HL-60 (cell line): ENCODE measurements around the gene TGFBR3.

Source experiments
- DNase-seq, 2 experiments: peaks; one replicate each; pipeline ENCODE4 v3.0.0-alpha.2; 2010 to 2020; ENCODE audit warnings: low read depth in 1 of 2, low spot score in 1 of 2
- H3K27ac ChIP-seq: fragments of 250-450 bp; sonication (Bioruptor Pico); replicated peaks from 2 replicates; pipeline ENCODE4 v1.5.1; 2020; ENCODE audit warnings: mild to moderate bottlenecking, moderate library complexity
- H3K27me3 ChIP-seq: fragments of 250-450 bp; sonication (Bioruptor Pico); 2 replicates; pipeline ENCODE4 v1.5.1; 2021; ENCODE audit warnings: mild to moderate bottlenecking, moderate library complexity; ENCODE audit not compliant: insufficient read depth, poor library complexity, severe bottlenecking
- H3K4me3 ChIP-seq: replicated peaks from 2 replicates; pipeline ENCODE4 v1.5.1; 2011; ENCODE audit warnings: mild to moderate bottlenecking, control low read depth, low read length; ENCODE audit not compliant: insufficient read depth
- GABPA ChIP-seq: IDR thresholded peaks from 2 replicates; pipeline ENCODE4 v1.6.1; 2012; ENCODE audit warnings: low read depth
- POLR2AphosphoS5 ChIP-seq: IDR thresholded peaks from 2 replicates; pipeline ENCODE4 v1.6.1; 2012; ENCODE audit warnings: low read depth
- SPI1 ChIP-seq: IDR thresholded peaks from 2 replicates; pipeline ENCODE4 v1.6.1; 2012; ENCODE audit warnings: low read depth, mild to moderate bottlenecking, borderline replicate concordance
- TF ChIP-seq, protein P1 (sequence below): IDR thresholded peaks from one replicate; pipeline ENCODE4 v1.5.1; 2011; ENCODE audit warnings: low read length, control low read depth, inconsistent platforms; ENCODE audit not compliant: insufficient read depth
- TF ChIP-seq, protein P2 (sequence below): IDR thresholded peaks from 2 replicates; pipeline ENCODE4 v1.6.1; 2012; ENCODE audit warnings: low read depth; ENCODE audit not compliant: insufficient replicate concordance

The TGFBR3 gene

DNA sequence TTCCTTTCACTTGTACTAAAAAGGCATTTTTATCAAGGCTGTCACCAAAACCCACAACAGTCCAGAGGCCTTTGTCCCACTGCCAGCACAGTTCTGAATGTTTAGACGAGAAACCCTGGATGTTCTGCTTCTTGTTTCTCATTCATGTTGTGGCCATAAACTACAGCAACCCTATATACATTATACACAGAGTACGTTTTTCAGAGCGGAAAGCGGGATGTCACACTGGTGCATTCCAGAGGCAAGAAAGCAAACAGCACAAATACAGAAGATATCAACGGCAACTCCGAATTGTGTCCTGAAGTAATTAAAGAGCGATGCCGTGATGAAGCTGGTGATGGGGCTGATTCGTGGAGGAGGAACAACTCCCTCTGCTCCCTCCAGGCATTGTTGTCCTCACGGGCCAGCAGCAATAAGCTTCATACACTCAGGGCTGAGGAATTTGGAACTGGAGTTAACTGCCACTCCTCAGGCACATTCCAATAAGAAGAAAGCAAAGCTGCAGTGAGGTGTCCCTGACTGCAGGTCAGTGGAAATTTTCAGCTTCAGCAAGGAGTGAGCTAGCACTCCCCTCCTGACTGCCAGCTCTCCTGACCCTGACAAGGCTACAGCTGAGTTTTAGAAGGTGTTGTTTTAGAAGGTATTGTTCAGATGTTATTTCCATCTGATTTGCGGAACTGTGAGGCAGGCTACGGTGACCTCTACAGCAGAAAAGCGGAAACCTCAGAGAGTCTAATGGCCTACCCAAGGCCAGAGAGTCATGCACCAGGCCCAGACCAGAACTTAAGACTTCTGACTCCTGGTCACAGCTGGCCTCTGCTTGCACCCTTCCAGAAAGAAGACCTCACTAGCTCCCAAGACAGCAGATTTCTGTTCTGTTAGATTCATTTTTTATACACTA, 149.0 kb downstream of the TGFBR3 start:
- no peak for TF ChIP-seq GABPA
- TF ChIP-seq, protein P1, sequence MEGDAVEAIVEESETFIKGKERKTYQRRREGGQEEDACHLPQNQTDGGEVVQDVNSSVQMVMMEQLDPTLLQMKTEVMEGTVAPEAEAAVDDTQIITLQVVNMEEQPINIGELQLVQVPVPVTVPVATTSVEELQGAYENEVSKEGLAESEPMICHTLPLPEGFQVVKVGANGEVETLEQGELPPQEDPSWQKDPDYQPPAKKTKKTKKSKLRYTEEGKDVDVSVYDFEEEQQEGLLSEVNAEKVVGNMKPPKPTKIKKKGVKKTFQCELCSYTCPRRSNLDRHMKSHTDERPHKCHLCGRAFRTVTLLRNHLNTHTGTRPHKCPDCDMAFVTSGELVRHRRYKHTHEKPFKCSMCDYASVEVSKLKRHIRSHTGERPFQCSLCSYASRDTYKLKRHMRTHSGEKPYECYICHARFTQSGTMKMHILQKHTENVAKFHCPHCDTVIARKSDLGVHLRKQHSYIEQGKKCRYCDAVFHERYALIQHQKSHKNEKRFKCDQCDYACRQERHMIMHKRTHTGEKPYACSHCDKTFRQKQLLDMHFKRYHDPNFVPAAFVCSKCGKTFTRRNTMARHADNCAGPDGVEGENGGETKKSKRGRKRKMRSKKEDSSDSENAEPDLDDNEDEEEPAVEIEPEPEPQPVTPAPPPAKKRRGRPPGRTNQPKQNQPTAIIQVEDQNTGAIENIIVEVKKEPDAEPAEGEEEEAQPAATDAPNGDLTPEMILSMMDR, result no peak
- no peak for TF ChIP-seq SPI1
- TF ChIP-seq, protein P2, sequence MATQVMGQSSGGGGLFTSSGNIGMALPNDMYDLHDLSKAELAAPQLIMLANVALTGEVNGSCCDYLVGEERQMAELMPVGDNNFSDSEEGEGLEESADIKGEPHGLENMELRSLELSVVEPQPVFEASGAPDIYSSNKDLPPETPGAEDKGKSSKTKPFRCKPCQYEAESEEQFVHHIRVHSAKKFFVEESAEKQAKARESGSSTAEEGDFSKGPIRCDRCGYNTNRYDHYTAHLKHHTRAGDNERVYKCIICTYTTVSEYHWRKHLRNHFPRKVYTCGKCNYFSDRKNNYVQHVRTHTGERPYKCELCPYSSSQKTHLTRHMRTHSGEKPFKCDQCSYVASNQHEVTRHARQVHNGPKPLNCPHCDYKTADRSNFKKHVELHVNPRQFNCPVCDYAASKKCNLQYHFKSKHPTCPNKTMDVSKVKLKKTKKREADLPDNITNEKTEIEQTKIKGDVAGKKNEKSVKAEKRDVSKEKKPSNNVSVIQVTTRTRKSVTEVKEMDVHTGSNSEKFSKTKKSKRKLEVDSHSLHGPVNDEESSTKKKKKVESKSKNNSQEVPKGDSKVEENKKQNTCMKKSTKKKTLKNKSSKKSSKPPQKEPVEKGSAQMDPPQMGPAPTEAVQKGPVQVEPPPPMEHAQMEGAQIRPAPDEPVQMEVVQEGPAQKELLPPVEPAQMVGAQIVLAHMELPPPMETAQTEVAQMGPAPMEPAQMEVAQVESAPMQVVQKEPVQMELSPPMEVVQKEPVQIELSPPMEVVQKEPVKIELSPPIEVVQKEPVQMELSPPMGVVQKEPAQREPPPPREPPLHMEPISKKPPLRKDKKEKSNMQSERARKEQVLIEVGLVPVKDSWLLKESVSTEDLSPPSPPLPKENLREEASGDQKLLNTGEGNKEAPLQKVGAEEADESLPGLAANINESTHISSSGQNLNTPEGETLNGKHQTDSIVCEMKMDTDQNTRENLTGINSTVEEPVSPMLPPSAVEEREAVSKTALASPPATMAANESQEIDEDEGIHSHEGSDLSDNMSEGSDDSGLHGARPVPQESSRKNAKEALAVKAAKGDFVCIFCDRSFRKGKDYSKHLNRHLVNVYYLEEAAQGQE, result no peak
- no peak for TF ChIP-seq POLR2AphosphoS5
- DNase-seq, result no peak
- no peak overlapping the region for H3K27ac ChIP-seq

DNA sequence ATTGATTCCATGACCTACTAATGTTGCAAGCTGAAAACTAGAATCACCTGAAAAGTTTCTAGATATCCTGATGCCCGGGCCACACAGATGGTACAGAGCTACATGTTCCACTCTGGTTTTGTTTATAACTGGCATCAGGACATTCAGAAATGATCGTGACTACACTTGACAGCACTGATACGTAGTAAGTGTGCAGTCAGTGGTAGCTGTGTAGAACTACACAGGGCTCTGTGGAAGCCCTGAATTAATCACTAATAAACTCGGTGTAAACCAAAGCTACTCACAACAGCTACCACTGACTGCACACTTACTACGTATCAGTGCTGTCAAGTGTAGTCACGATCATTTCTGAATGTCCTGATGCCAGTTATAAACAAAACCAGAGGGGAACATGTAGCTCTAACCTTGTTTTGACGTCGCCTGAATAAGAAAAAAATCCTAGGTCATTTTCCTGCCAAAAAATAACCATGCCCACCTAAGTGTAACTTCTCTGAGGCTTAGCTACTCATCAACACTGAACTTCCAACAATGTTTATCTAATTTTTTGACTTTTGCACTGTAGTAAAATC, 149.7 kb downstream of the TGFBR3 start:
- DNase-seq, result no peak
- TF ChIP-seq, protein P2, result no peak
- Histone ChIP-seq H3K4me3 (no peak overlapping the region), H3K27me3 (peaks cover 3% of the 10 kb centered on the region), H3K27ac (no peak overlapping the region)

More for the DNA sequence above, 149.0 kb downstream of the TGFBR3 start:
- Histone ChIP-seq H3K4me3 (no peak overlapping the region), H3K27me3 (peaks cover 3% of the 10 kb centered on the region)

DNA sequence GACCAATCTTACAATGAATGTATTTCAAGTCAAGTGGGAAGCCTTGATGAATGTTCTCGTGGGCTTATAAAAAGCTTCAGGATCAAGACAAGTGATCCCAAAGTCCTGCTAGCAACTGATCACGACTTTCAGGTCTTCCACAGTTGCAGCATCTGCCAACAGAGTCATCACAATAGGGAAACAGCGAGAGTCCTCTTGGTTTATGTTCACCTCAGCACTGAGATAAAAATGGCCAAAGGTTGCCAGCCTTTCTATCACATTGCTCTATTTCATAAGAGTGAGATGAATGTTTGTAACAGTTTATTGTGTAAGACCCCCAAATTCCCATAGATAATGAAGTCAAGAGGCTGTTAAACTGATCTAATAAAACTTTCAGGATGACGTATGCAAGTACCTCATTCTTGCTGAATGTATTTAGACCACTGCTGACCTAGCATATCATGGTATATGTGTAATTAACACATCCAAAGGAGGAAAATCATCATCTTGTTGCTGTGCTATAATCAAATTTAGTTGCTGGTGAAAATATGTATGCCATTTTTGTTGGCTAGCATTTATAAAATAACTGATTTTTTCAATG, 150.6 kb downstream of the TGFBR3 start:
- H3K4me3 ChIP-seq, result no peak overlapping the region
- peaks cover 3% of the 10 kb centered on the region for H3K27me3 ChIP-seq
- no peak overlapping the region for H3K27ac ChIP-seq
- DNase-seq, result no peak
- TF ChIP-seq GABPA (no peak), POLR2AphosphoS5 (no peak), SPI1 (no peak)
- TF ChIP-seq, protein P1, result no peak
- TF ChIP-seq, protein P2, result no peak
